Uterus (tissue), 4 donors: ENCODE data around the gene GPR89A. TPM values are rescaled to one million over a fixed set of nuclear protein-coding genes. Genes with fewer than 3 reads are reported as not detected.

Source experiments
- DNase-seq, 2 donors: peaks; one replicate each; pipeline ENCODE4 v3.0.0-alpha.2; 2019 to 2020
- H3K27ac ChIP-seq, 2 donors: fragments of 200-600 bp; sonication (generic); 1 replicate in 1 of 2; 2 replicates in 1 of 2; pipeline ENCODE4 v1.5.1; 2016 to 2018
- H3K27me3 ChIP-seq, 2 donors: fragments of 200-600 bp; sonication (generic); one replicate each; pipeline ENCODE4 v1.5.1; 2018 to 2019; ENCODE audit warnings: control low read depth in 1 of 2
- H3K36me3 ChIP-seq, 2 donors: fragments of 200-600 bp; sonication (generic); one replicate each; pipeline ENCODE4 v1.5.1; 2019; ENCODE audit warnings: control low read depth in 1 of 2
- H3K4me1 ChIP-seq, 2 donors: fragments of 200-600 bp; sonication (generic); one replicate each; pipeline ENCODE4 v1.5.1; 2018 to 2019; ENCODE audit warnings: control low read depth in 1 of 2
- H3K4me3 ChIP-seq, 2 donors: fragments of 200-600 bp; sonication (generic); 1 replicate in 1 of 2; 2 replicates in 1 of 2; pipeline ENCODE4 v1.5.1; 2018 to 2019; ENCODE audit warnings: mild to moderate bottlenecking in 1 of 2
- H3K9me3 ChIP-seq, 2 donors: fragments of 200-600 bp; sonication (generic); one replicate each; pipeline ENCODE4 v1.5.1; 2019; ENCODE audit warnings: control low read depth in 1 of 2
- CTCF ChIP-seq, 4 experiments: fragments of 200-600 bp in 2 of 4; fragments of 450-650 bp in 2 of 4; sonication (generic) in 2 of 4; IDR thresholded peaks; one replicate each; pipeline ENCODE4 v1.5.1; 2016 to 2019; ENCODE audit warnings: antibody characterized with exemption in 4 of 4, mild to moderate bottlenecking in 2 of 4, moderate library complexity in 1 of 4
- POLR2A ChIP-seq, 2 donors: fragments of 450-650 bp; IDR thresholded peaks; one replicate each; pipeline ENCODE4 v1.6.1; 2016; ENCODE audit warnings: antibody characterized with exemption in 2 of 2, mild to moderate bottlenecking in 1 of 2, moderate library complexity in 1 of 2
- intact Hi-C: fragments of 100-400 bp; cut with DNase I; formaldehyde crosslinking; loops from one replicate; pipeline ENCODE4 v1.15.1; 2023; ENCODE audit warnings: low total_unique reads
- total RNA-seq, 4 donors: library from RNA; depleted of rRNA in 3 of 4; stranded (reverse); fragments of >200 nt in 3 of 4; gene quantifications; one replicate each; pipeline versions ENCODE4 v1.1.0 to v1.2.4, GENCODE V29; 2014 to 2023
- donor health status: DM: yes; HTN: yes; CAD: no.

The GPR89A gene
- total RNA-seq, 4 donors from 2014 or later = 19.0 to 71.8 (median 31.9) TPM

GRCh38 chr1:145688328-145688727 lies 80.5 kb downstream of the GPR89A start:
- no peak overlapping the region for H3K27ac ChIP-seq
- no peaks in the 10 kb centered on the region for H3K36me3 ChIP-seq
- no peaks in the 10 kb centered on the region for H3K9me3 ChIP-seq
- H3K27me3 ChIP-seq = no peaks in the 10 kb centered on the region
- DNase-seq = no peak
- no peak overlapping the region for H3K4me3 ChIP-seq
- TF ChIP-seq CTCF (IDR thresholded peaks at IDR 0.05) = no peak
- H3K4me1 ChIP-seq = no peaks in the 10 kb centered on the region
- intact Hi-C loops = no loop called here

DNA sequence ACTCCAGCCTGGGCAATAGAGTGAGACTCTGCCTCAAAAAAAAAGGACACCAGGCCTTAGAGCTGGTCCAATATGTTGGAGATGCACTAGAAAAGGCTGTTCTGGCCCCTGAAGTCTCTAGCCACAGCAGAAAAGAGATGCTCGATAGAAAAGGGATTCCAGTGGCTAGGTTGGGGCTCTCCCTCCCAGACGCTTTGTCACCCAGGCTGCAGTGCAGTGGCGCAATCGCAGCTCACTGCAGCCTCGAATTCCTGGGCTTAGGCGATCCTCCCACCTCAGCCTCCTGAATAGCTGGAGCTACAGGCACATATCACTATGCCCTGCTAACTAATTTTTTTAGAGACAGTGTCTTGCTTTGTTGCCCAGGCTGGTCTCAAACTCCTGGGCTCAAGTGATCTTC lies 81.1 kb downstream of the GPR89A start:
- no peaks in the 10 kb centered on the region for H3K36me3 ChIP-seq
- H3K4me1 ChIP-seq = no peaks in the 10 kb centered on the region
- H3K9me3 ChIP-seq = no peaks in the 10 kb centered on the region
- intact Hi-C loops = no loop called here
- H3K4me3 ChIP-seq = no peak overlapping the region
- H3K27me3 ChIP-seq = no peaks in the 10 kb centered on the region
- DNase-seq = no peak
- no peak overlapping the region for H3K27ac ChIP-seq
- TF ChIP-seq POLR2A (IDR thresholded peaks at IDR 0.05) = no peak
- TF ChIP-seq CTCF (IDR thresholded peaks at IDR 0.05) = no peak

GRCh38 chr1:145689922-145690321 lies 82.1 kb downstream of the GPR89A start:
- no peak for DNase-seq
- Histone ChIP-seq H3K36me3 (no peaks in the 10 kb centered on the region), H3K27ac (no peak overlapping the region), H3K4me1 (no peaks in the 10 kb centered on the region), H3K9me3 (no peaks in the 10 kb centered on the region), H3K4me3 (no peak overlapping the region), H3K27me3 (no peaks in the 10 kb centered on the region)
- intact Hi-C loops = no loop called here
- TF ChIP-seq POLR2A (IDR thresholded peaks at IDR 0.05) (no peak), CTCF (IDR thresholded peaks at IDR 0.05) (no peak)

- H3K4me3 ChIP-seq = no peak overlapping the region
- H3K9me3 ChIP-seq = no peaks in the 10 kb centered on the region
- H3K36me3 ChIP-seq = no peaks in the 10 kb centered on the region
- intact Hi-C loops = no loop called here
- H3K4me1 ChIP-seq = no peaks in the 10 kb centered on the region
- no peak for DNase-seq
- no peak for TF ChIP-seq CTCF (IDR thresholded peaks at IDR 0.05)
- TF ChIP-seq POLR2A (IDR thresholded peaks at IDR 0.05) = no peak
- H3K27ac ChIP-seq = no peak overlapping the region
- H3K27me3 ChIP-seq = no peaks in the 10 kb centered on the region
These were observed 83.1 kb downstream of the GPR89A start for GRCh38 chr1:145690587-145691558.

- DNase-seq = no peak
- Histone ChIP-seq H3K36me3 (no peaks in the 10 kb centered on the region), H3K27ac (no peak overlapping the region), H3K4me3 (no peak overlapping the region), H3K4me1 (no peaks in the 10 kb centered on the region), H3K27me3 (no peaks in the 10 kb centered on the region), H3K9me3 (no peaks in the 10 kb centered on the region)
- TF ChIP-seq CTCF (IDR thresholded peaks at IDR 0.05) (no peak), POLR2A (IDR thresholded peaks at IDR 0.05) (no peak)
- intact Hi-C loops = no loop called here
These were observed 85.1 kb downstream of the GPR89A start for GRCh38 chr1:145692785-145693443.
